NCI-H345 (cell line): ENCODE results near the gene TM2D3.

Experiments used
- DNase-seq: peaks from one replicate; lab custom pipeline; 2025; lab: John Stamatoyannopoulos, UW

TM2D3 gene

GRCh38 chr15:101604124-101604874, 47.9 kb downstream of the TM2D3 start:
- no peak for DNase-seq

GRCh38 chr15:101602801-101603200, 49.4 kb downstream of the TM2D3 start:
- no peak for DNase-seq

GRCh38 chr15:101600035-101600434, 52.1 kb downstream of the TM2D3 start:
- no peak for DNase-seq

- DNase-seq = no peak
Measured at GRCh38 chr15:101599091-101599490, 53.1 kb downstream of the TM2D3 start.

GRCh38 chr15:101597360-101597928, 54.7 kb downstream of the TM2D3 start:
- DNase-seq = no peak

GRCh38 chr15:101596633-101597032, 55.5 kb downstream of the TM2D3 start:
- no peak for DNase-seq
